Measurements from ENCODE around the gene NHS.

The NHS gene

DNA sequence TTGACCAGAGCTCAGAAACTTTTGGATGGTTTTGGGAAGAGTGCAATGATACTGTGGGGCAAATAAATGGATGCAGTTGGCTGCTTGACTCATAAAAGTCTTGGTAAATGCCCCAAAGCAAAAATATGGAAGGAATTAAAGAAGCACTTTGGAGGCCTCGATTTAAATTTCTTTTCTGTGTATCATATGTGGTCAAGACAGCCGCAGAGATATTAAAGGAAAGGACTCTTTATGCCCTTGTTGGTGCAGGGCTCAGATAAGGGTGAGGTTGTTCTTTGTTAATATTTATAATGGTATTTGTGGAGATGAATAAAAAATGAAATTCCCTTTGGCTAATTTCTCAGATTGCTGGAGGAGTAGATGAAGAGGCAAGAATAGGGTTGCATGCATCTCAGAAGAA, 90.2 kb downstream of the NHS start:
- Histone ChIP-seq H3K4me3 (ENCODE audit: low read length) (no peak overlapping the region), H3K27ac (ENCODE audit: low read length) (no peak overlapping the region), H3K4me2 (ENCODE audit: low read depth, low read length) (no peak overlapping the region), H4K20me1 (ENCODE audit: insufficient read depth, low read length) (no peaks in the 10 kb centered on the region), H3K79me2 (ENCODE audit: low read length) (no peaks in the 10 kb centered on the region), H3K4me1 (ENCODE audit: low read length) (no peaks in the 10 kb centered on the region), H3K9me2 (replicated peaks; ENCODE audit: insufficient read depth, low read length) (no peaks in the 10 kb centered on the region), H3K9me3 (replicated peaks; ENCODE audit: insufficient read depth, low read length) (no peaks in the 10 kb centered on the region), H3F3A (ENCODE audit: insufficient read depth, low read length) (no peaks in the 10 kb centered on the region), H3K9ac (ENCODE audit: low read length) (no peak overlapping the region), H3K27me3 (replicated peaks; ENCODE audit: insufficient read depth, low read length) (no peaks in the 10 kb centered on the region), H3K36me3 (replicated peaks; ENCODE audit: insufficient read depth, low read length) (no peaks in the 10 kb centered on the region), H2AFZ (ENCODE audit: low read length) (no peak overlapping the region)
- no peak for DNase-seq
- TF ChIP-seq, protein P1, sequence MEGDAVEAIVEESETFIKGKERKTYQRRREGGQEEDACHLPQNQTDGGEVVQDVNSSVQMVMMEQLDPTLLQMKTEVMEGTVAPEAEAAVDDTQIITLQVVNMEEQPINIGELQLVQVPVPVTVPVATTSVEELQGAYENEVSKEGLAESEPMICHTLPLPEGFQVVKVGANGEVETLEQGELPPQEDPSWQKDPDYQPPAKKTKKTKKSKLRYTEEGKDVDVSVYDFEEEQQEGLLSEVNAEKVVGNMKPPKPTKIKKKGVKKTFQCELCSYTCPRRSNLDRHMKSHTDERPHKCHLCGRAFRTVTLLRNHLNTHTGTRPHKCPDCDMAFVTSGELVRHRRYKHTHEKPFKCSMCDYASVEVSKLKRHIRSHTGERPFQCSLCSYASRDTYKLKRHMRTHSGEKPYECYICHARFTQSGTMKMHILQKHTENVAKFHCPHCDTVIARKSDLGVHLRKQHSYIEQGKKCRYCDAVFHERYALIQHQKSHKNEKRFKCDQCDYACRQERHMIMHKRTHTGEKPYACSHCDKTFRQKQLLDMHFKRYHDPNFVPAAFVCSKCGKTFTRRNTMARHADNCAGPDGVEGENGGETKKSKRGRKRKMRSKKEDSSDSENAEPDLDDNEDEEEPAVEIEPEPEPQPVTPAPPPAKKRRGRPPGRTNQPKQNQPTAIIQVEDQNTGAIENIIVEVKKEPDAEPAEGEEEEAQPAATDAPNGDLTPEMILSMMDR (IDR thresholded peaks at IDR 0.05; ENCODE audit: low read length): no peak
- no peak for TF ChIP-seq EZH2 (optimal IDR thresholded peaks at IDR 0.05; ENCODE audit: low read depth, low read length)
- TF ChIP-seq EZH2phosphoT487 (IDR thresholded peaks at IDR 0.05; ENCODE audit: low read length): no peak

DNA sequence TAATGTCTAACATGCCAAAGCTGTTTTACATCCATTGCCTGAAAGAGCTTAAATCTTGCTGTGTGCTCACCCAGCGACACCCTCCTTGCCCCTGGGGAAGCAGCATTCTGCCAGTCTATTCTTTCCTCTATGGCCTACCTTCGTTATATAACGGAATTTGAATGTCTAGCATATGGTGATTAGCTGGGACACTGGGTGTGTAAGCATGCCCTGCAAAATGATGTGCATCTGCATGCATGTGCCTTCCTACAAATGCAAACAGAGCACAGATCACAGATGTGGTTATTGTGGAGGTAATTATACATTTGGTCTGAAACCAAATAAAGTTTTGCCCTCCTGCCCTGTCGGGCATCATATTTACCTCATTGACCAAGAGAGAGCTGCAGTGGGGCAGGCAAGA, 90.8 kb downstream of the NHS start:
- no peaks in the 10 kb centered on the region for H4K20me1 ChIP-seq (ENCODE audit: insufficient read depth, low read length)
- no peaks in the 10 kb centered on the region for H3K27me3 ChIP-seq (replicated peaks; ENCODE audit: insufficient read depth, low read length)
- H3K36me3 ChIP-seq (replicated peaks; ENCODE audit: insufficient read depth, low read length): no peaks in the 10 kb centered on the region
- no peak overlapping the region for H3K4me3 ChIP-seq (ENCODE audit: low read length)
- H3F3A ChIP-seq (ENCODE audit: insufficient read depth, low read length): no peaks in the 10 kb centered on the region
- no peak overlapping the region for H3K27ac ChIP-seq (ENCODE audit: low read length)
- no peak for DNase-seq
- no peak overlapping the region for H3K9ac ChIP-seq (ENCODE audit: low read length)
- no peaks in the 10 kb centered on the region for H3K79me2 ChIP-seq (ENCODE audit: low read length)
- H2AFZ ChIP-seq (ENCODE audit: low read length): no peak overlapping the region
- no peaks in the 10 kb centered on the region for H3K9me3 ChIP-seq (replicated peaks; ENCODE audit: insufficient read depth, low read length)
- no peaks in the 10 kb centered on the region for H3K4me1 ChIP-seq (ENCODE audit: low read length)
- H3K9me2 ChIP-seq (replicated peaks; ENCODE audit: insufficient read depth, low read length): no peaks in the 10 kb centered on the region
- TF ChIP-seq, protein P1 (IDR thresholded peaks at IDR 0.05; ENCODE audit: low read length): no peak
- no peak for TF ChIP-seq EZH2phosphoT487 (IDR thresholded peaks at IDR 0.05; ENCODE audit: low read length)
- no peak for TF ChIP-seq EZH2 (optimal IDR thresholded peaks at IDR 0.05; ENCODE audit: low read depth, low read length)
- H3K4me2 ChIP-seq (ENCODE audit: low read depth, low read length): no peak overlapping the region

DNA sequence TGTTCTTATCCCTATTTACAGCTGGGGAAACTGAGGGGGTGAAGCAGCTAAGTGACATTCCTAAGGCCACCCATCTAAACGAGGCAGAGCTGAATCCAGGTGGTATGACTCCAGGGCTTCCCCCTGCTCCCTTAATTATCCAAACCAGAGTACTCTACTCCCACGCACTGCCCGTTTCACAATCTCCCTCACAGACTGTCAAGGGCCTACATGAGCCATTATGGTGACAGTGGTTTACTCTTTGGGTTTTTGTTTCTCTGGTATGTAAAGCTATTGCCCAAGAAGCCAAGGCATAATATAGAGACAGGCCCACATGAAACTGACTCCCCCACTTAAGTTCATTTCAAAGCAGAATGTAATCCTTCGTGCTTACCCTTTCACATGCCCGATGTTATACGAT, 95.1 kb downstream of the NHS start:
- no peaks in the 10 kb centered on the region for H3K9me3 ChIP-seq (replicated peaks; ENCODE audit: insufficient read depth, low read length)
- H3K9me2 ChIP-seq (replicated peaks; ENCODE audit: insufficient read depth, low read length): no peaks in the 10 kb centered on the region
- TF ChIP-seq EZH2phosphoT487 (IDR thresholded peaks at IDR 0.05; ENCODE audit: low read length) (no peak), EZH2 (optimal IDR thresholded peaks at IDR 0.05; ENCODE audit: low read depth, low read length) (no peak)
- TF ChIP-seq, protein P1 (IDR thresholded peaks at IDR 0.05; ENCODE audit: low read length): no peak

More for the DNA sequence above, 95.1 kb downstream of the NHS start:
- Histone ChIP-seq H3K79me2 (ENCODE audit: low read length) (no peaks in the 10 kb centered on the region), H4K20me1 (ENCODE audit: insufficient read depth, low read length) (no peaks in the 10 kb centered on the region), H3K36me3 (replicated peaks; ENCODE audit: insufficient read depth, low read length) (no peaks in the 10 kb centered on the region), H3K27ac (ENCODE audit: low read length) (no peak overlapping the region), H2AFZ (ENCODE audit: low read length) (no peak overlapping the region), H3K4me1 (ENCODE audit: low read length) (no peaks in the 10 kb centered on the region), H3F3A (ENCODE audit: insufficient read depth, low read length) (no peaks in the 10 kb centered on the region), H3K4me3 (ENCODE audit: low read length) (no peak overlapping the region), H3K27me3 (replicated peaks; ENCODE audit: insufficient read depth, low read length) (no peaks in the 10 kb centered on the region), H3K4me2 (ENCODE audit: low read depth, low read length) (no peak overlapping the region), H3K9ac (ENCODE audit: low read length) (no peak overlapping the region)
- DNase-seq: no peak
